Karpas-422 (cell line): ENCODE results near the gene LRRC23. TPM values are rescaled to one million over a fixed set of nuclear protein-coding genes. Genes with fewer than 3 reads are reported as not detected.
A peak's percentile ranks its signal among the peaks of the same experiment; 100 is the strongest.

Experiments used
- DNase-seq: peaks from one replicate; pipeline ENCODE4 v3.0.0-alpha.2; 2015
- H2AFZ ChIP-seq: fragments of 200-600 bp; sonication (generic); 2 replicates; pipeline ENCODE4 v1.6.1; 2014; ENCODE audit warnings: antibody characterized with exemption, low read length, mixed read lengths
- H3K27ac ChIP-seq: fragments of 200-600 bp; sonication (generic); 2 replicates; pipeline ENCODE4 v1.5.1; 2014; ENCODE audit warnings: mild to moderate bottlenecking, low read length, moderate library complexity
- H3K27me3 ChIP-seq: fragments of 200-600 bp; sonication (generic); 2 replicates; pipeline ENCODE4 v1.6.1; 2014; ENCODE audit warnings: low read length, mixed read lengths
- H3K36me3 ChIP-seq: fragments of 200-600 bp; sonication (generic); 2 replicates; pipeline ENCODE4 v1.6.1; 2014; ENCODE audit warnings: low read length, mixed read lengths; ENCODE audit not compliant: insufficient read depth
- H3K4me1 ChIP-seq: fragments of 200-600 bp; sonication (generic); 2 replicates; pipeline ENCODE4 v1.6.1; 2014; ENCODE audit warnings: mild to moderate bottlenecking, low read length, mixed read lengths
- H3K4me2 ChIP-seq: fragments of 200-600 bp; sonication (generic); 2 replicates; pipeline ENCODE4 v1.6.1; 2014; ENCODE audit warnings: low read length, low read depth, mild to moderate bottlenecking; ENCODE audit not compliant: poor library complexity, severe bottlenecking
- H3K4me3 ChIP-seq: fragments of 200-600 bp; sonication (generic); 2 replicates; pipeline ENCODE4 v1.5.1; 2014; ENCODE audit warnings: mild to moderate bottlenecking, antibody characterized with exemption, low read length, mixed read lengths
- H3K79me2 ChIP-seq: fragments of 200-600 bp; sonication (generic); 2 replicates; pipeline ENCODE4 v1.6.1; 2014; ENCODE audit warnings: mild to moderate bottlenecking, low read length, mixed read lengths
- H3K9ac ChIP-seq: fragments of 200-600 bp; sonication (generic); 2 replicates; pipeline ENCODE4 v1.6.0; 2014; ENCODE audit warnings: low read length
- H3K9me2 ChIP-seq: fragments of 200-600 bp; sonication (generic), shearing (Covaris generic); replicated peaks from 2 replicates; pipeline ENCODE4 v1.6.0; 2014; ENCODE audit warnings: mild to moderate bottlenecking, low read length, moderate library complexity; ENCODE audit not compliant: insufficient read depth
- H3K9me3 ChIP-seq: fragments of 300-700, 200-600 bp; sonication (generic); 2 replicates; pipeline ENCODE4 v1.6.1; 2014; ENCODE audit warnings: low read length, mixed read lengths
- H4K20me1 ChIP-seq: fragments of 200-600 bp; sonication (generic); 2 replicates; pipeline ENCODE4 v1.6.1; 2014; ENCODE audit warnings: mild to moderate bottlenecking, antibody characterized with exemption, low read length, low read depth; ENCODE audit not compliant: insufficient read depth
- total RNA-seq: library from RNA; depleted of rRNA; stranded (reverse); fragments of >200 nt; shearing (Covaris generic); gene quantifications from 2 replicates; pipeline ENCODE4 v1.2.3, GENCODE V29; 2014; ENCODE audit warnings: low replicate concordance; rRNA removed

Gene LRRC23
- total RNA-seq = 8.7 and 9.7 TPM in 2 replicates

- peak within 1 kb of the TSS; percentile 71 for H3K4me3 ChIP-seq
- peak within 1 kb of the TSS; percentile 88 for H2AFZ ChIP-seq
- peaks cover 24% of the 10 kb centered on the region for H3K4me1 ChIP-seq
- H3K9me2 ChIP-seq = no peaks in the 10 kb centered on the region
- H3K4me2 ChIP-seq = peak within 1 kb of the TSS; percentile 84
- no peaks in the 10 kb centered on the region for H3K79me2 ChIP-seq
- H3K9ac ChIP-seq = peak within 1 kb of the TSS; percentile 79
- peak; percentile 99 for DNase-seq
- no peaks in the 10 kb centered on the region for H3K9me3 ChIP-seq
- no peak within 1 kb of the TSS; the same call in 1 of the 2 replicates for H3K27ac ChIP-seq
- no peaks in the 10 kb centered on the region for H3K27me3 ChIP-seq
- H3K36me3 ChIP-seq = no peaks in the 10 kb centered on the region
- no peaks in the 10 kb centered on the region for H4K20me1 ChIP-seq
Observed at GRCh38 chr12:6904280-6905276, at the start of gene LRRC23. Gene LRRC23, plus strand, starts transcription at chr12:6904822. Its CDS starts 812 bp downstream, at chr12:6905634.

GRCh38 chr12:6855322-6855721 is 49.3 kb upstream of the LRRC23 start:
- no peaks in the 10 kb centered on the region for H3K9me2 ChIP-seq
- H3K36me3 ChIP-seq = peaks cover 13% of the 10 kb centered on the region
- peaks cover 33% of the 10 kb centered on the region for H3K79me2 ChIP-seq
- H3K4me1 ChIP-seq = peaks cover 20% of the 10 kb centered on the region
- H3K4me3 ChIP-seq = no peak overlapping the region
- H3K4me2 ChIP-seq = no peak overlapping the region
- no peak overlapping the region for H2AFZ ChIP-seq
- H3K27me3 ChIP-seq = no peaks in the 10 kb centered on the region
- H3K9ac ChIP-seq = no peak overlapping the region
- no peak overlapping the region for H3K27ac ChIP-seq
- DNase-seq = no peak
- no peaks in the 10 kb centered on the region for H3K9me3 ChIP-seq
- peaks cover 6% of the 10 kb centered on the region; the same call in 1 of the 2 replicates for H4K20me1 ChIP-seq

GRCh38 chr12:6858799-6859198 is 45.8 kb upstream of the LRRC23 start:
- no peaks in the 10 kb centered on the region for H3K9me3 ChIP-seq
- peaks cover 23% of the 10 kb centered on the region; the same call in 1 of the 2 replicates for H3K36me3 ChIP-seq
- no peaks in the 10 kb centered on the region for H3K27me3 ChIP-seq
- no peak for DNase-seq
- H2AFZ ChIP-seq = no peak overlapping the region
- no peak overlapping the region for H3K4me3 ChIP-seq
- peaks cover 4% of the 10 kb centered on the region for H3K4me1 ChIP-seq
- H4K20me1 ChIP-seq = peaks cover 3% of the 10 kb centered on the region; the same call in 1 of the 2 replicates
- no peak overlapping the region for H3K9ac ChIP-seq
- H3K79me2 ChIP-seq = peaks cover 15% of the 10 kb centered on the region
- H3K27ac ChIP-seq = no peak overlapping the region
- no peaks in the 10 kb centered on the region for H3K9me2 ChIP-seq
- H3K4me2 ChIP-seq = no peak overlapping the region

- H2AFZ ChIP-seq = no peak overlapping the region
- H3K27me3 ChIP-seq = no peaks in the 10 kb centered on the region
- H3K36me3 ChIP-seq = peaks cover 28% of the 10 kb centered on the region; the same call in 1 of the 2 replicates
- no peaks in the 10 kb centered on the region for H4K20me1 ChIP-seq
- no peaks in the 10 kb centered on the region for H3K9me2 ChIP-seq
- no peak for DNase-seq
- H3K4me1 ChIP-seq = no peaks in the 10 kb centered on the region
- no peak overlapping the region for H3K4me2 ChIP-seq
- H3K4me3 ChIP-seq = no peak overlapping the region
- H3K27ac ChIP-seq = no peak overlapping the region
- H3K79me2 ChIP-seq = peaks cover 2% of the 10 kb centered on the region; the same call in 1 of the 2 replicates
- H3K9me3 ChIP-seq = no peaks in the 10 kb centered on the region
- H3K9ac ChIP-seq = no peak overlapping the region
Observed at GRCh38 chr12:6860116-6860515, 44.5 kb upstream of the LRRC23 start.

- no peaks in the 10 kb centered on the region for H3K4me1 ChIP-seq
- no peaks in the 10 kb centered on the region for H3K9me2 ChIP-seq
- H3K79me2 ChIP-seq = no peaks in the 10 kb centered on the region
- H3K4me3 ChIP-seq = no peak overlapping the region
- no peaks in the 10 kb centered on the region for H3K27me3 ChIP-seq
- H3K4me2 ChIP-seq = no peak overlapping the region
- H3K27ac ChIP-seq = no peak overlapping the region
- no peaks in the 10 kb centered on the region for H3K9me3 ChIP-seq
- H4K20me1 ChIP-seq = no peaks in the 10 kb centered on the region
- DNase-seq = no peak
- no peak overlapping the region for H2AFZ ChIP-seq
- H3K36me3 ChIP-seq = peaks cover 26% of the 10 kb centered on the region; the same call in 1 of the 2 replicates
- no peak overlapping the region for H3K9ac ChIP-seq
Observed at GRCh38 chr12:6860942-6861341, 43.7 kb upstream of the LRRC23 start.

- no peaks in the 10 kb centered on the region for H3K79me2 ChIP-seq
- no peak overlapping the region for H3K4me3 ChIP-seq
- H4K20me1 ChIP-seq = no peaks in the 10 kb centered on the region
- H3K9ac ChIP-seq = no peak overlapping the region
- H3K9me3 ChIP-seq = no peaks in the 10 kb centered on the region
- H3K27me3 ChIP-seq = no peaks in the 10 kb centered on the region
- H3K27ac ChIP-seq = no peak overlapping the region
- H2AFZ ChIP-seq = no peak overlapping the region
- no peak overlapping the region for H3K4me2 ChIP-seq
- H3K9me2 ChIP-seq = no peaks in the 10 kb centered on the region
- peaks cover 26% of the 10 kb centered on the region; the same call in 1 of the 2 replicates for H3K36me3 ChIP-seq
- no peak for DNase-seq
- peaks cover 2% of the 10 kb centered on the region for H3K4me1 ChIP-seq
Observed at GRCh38 chr12:6861391-6861790, 43.2 kb upstream of the LRRC23 start.

- no peak for DNase-seq
- H4K20me1 ChIP-seq = peaks cover 5% of the 10 kb centered on the region
- H3K27ac ChIP-seq = no peak overlapping the region
- H3K27me3 ChIP-seq = no peaks in the 10 kb centered on the region
- no peak overlapping the region for H2AFZ ChIP-seq
- H3K9me2 ChIP-seq = no peaks in the 10 kb centered on the region
- peaks cover 7% of the 10 kb centered on the region for H3K79me2 ChIP-seq
- no peak overlapping the region for H3K4me3 ChIP-seq
- no peak overlapping the region for H3K4me2 ChIP-seq
- H3K9me3 ChIP-seq = no peaks in the 10 kb centered on the region
- no peak overlapping the region for H3K9ac ChIP-seq
- H3K36me3 ChIP-seq = peaks cover 21% of the 10 kb centered on the region
- H3K4me1 ChIP-seq = peaks cover 10% of the 10 kb centered on the region
Observed at GRCh38 chr12:6863033-6863432, 41.6 kb upstream of the LRRC23 start.

GRCh38 chr12:6863586-6864321 is 40.9 kb upstream of the LRRC23 start:
- Histone ChIP-seq H3K27ac (no peak overlapping the region), H3K79me2 (peaks cover 14% of the 10 kb centered on the region), H3K4me1 (peaks cover 15% of the 10 kb centered on the region), H3K9me3 (no peaks in the 10 kb centered on the region), H4K20me1 (peaks cover 12% of the 10 kb centered on the region), H3K27me3 (no peaks in the 10 kb centered on the region), H3K4me2 (no peak overlapping the region), H3K9ac (no peak overlapping the region), H3K4me3 (no peak overlapping the region), H2AFZ (no peak overlapping the region), H3K9me2 (no peaks in the 10 kb centered on the region), H3K36me3 (peaks cover 28% of the 10 kb centered on the region)
- no peak for DNase-seq
